Stimulated activated CD4-positive, alpha-beta T cell treated with anti-CD3 and anti-CD28 coated beads, TNF-alpha, amount 100 ng/mL, for 48 hours (primary cell): Measurements from ENCODE around the gene NFKB1.

Experiments
- DNase-seq, 3 donors: peaks; one replicate each; pipeline ENCODE4 v3.0.0-alpha.2; 2020; ENCODE audit warnings: low read depth in 3 of 3

The NFKB1 gene

DNA sequence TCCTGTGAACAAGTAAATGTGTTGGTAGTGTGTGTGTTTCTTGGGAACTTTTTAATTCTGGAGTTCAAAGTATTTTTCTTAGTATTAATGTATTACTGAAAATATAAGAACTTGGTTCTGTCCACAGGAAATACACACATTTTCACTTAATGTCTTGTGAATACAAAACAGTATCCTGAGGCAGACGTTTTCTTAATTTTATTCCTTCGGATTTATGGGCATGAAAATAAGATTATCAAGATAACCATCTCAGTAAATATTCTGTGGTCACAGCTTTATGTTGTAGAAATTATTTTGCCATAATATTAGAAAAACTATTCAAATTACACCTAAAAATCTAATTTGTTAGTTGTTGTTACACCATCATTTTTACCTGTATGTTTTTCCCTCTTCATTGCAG lies 29.8 kb downstream of the NFKB1 start:
- DNase-seq, result no peak

DNA sequence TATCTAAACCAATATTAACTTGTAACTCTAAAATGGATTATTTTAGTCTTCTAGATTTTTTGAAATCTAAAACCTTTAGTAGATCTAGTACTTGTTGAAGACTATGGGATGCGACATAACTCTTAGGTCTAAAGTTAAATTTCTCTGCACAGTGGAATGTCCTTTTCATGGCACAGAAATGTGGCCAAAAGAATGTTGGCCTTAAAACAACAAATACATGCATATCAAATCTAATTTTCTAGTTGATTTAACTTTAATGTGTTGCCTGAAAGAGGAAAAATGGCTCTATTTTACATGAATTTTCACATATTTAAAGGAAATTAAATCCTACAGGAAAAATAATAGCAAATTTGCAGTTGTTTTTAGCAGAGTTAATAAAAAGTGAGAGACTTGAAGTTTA lies 30.3 kb downstream of the NFKB1 start:
- DNase-seq, result no peak

DNA sequence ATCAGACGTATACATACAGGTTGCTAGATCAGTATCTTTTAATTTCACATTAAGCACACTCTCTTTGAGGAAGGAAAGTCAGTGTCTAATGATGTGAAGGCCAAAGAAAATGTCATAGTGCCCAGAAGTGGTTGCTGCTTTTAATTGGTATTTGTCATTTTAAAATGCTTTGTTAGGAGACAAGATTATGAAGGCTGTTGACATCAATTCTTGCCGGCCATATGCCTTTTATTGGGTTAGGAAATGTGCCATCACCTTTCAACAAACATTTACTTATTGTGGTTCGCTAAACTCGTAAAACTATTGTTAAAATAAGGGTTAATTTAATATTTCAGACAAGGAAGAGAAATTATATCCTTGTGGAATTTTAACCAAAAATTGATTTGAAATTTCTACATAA lies 32.2 kb downstream of the NFKB1 start:
- no peak for DNase-seq

DNA sequence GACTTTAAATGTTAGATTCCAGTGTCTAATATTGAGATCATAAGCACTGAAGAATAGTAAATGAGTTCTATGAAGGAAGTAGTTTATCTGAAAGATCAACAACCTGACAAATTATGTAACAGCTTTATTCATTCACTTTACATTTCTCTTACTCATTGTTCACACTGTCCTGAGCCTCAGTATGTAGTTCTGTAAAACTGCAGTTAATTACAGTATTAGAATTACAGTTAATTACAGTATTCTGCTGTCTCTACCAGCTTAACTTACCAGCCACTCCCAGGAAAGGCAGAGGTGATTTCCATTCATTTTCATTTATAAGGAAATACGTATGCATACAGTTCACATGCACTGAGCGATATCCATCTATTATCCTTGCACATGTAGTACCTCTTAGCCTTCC lies 32.7 kb downstream of the NFKB1 start:
- no peak for DNase-seq

DNA sequence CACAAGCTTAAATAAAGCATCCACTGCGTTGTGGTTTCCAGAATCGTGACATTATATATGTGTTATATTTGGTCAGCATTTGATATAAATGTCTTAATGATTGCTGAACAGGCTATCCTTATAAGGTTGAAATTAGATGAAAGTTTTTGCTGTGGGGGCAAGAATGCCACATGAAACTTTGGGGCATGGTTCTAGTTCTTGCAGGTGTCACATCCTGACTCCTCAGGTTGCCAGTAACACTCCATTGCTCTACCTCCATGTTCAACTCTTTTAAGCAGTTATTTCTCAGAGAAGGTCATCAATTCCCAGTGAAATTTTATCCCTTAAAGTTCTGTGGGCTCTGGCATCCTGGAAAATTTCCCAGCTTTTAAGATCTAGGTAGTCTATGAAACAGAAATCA lies 33.7 kb downstream of the NFKB1 start:
- DNase-seq, result no peak

DNA sequence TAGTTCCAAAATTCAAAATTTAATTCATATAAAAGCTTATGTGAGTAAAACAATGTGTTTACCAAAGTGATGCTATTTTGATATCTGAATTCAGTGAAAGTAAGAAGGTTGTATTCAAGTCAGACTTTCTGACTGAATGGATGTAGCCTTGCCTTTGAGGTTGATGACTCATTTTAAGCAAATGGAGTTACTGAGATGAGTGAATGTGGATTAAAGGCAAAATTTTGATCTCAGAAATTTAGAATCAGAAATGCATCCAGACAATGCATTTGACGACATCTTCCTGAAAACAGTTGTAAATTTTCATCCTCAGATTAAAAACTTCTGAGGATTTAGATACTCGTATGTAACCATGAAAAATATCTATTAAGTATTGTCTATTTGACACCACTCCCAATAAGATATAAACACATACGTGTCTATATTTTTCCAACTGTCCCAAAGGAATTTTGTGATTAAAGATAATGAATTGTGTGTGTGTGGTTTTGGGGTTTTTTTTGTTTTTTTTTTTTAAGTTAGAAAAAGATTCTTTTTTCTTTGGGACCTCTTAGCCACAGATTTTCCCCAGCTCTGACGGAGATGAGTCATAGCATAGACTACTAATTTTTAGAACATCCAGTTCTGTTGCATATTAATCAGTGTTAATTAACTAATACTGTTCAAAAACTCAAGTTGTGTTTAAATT lies 34.4 kb downstream of the NFKB1 start:
- no peak for DNase-seq

DNA sequence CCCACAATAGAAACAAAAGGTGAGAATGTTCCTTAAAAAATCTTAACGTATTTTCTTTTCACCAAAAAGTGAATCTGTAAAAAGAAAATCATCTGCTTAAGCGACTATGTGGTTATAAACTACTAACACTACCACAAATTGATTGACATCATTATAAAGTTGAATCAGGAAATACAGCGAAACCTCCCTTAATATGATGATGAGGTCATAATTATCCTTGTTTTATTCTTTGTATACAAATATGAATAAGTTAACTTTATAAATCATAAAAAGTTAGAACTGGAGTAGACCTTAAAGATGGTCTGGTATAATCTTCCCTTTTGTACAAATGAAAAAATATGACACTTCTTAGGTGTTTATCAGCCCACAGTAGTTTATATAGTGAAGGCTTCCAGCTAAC lies 35.6 kb downstream of the NFKB1 start:
- DNase-seq, result no peak

DNA sequence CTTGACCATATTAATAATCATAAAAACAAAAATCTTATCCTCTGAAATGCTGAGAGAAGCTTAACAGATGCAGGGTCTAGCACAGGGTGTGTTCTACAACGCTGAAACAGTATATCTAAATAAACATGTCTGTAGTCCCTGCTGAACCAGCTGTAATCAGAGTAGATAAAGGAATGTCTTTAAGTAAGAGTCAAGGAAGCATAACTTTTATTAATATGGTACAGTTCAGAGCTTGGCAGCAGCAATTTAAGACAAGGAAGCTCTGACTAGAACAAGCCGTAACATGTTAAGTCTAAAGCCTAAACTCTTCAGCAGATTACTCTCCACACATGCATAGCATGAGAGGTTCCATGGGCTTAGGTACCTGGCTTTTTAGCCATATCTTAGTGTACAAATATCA lies 36.1 kb downstream of the NFKB1 start:
- no peak for DNase-seq

DNA sequence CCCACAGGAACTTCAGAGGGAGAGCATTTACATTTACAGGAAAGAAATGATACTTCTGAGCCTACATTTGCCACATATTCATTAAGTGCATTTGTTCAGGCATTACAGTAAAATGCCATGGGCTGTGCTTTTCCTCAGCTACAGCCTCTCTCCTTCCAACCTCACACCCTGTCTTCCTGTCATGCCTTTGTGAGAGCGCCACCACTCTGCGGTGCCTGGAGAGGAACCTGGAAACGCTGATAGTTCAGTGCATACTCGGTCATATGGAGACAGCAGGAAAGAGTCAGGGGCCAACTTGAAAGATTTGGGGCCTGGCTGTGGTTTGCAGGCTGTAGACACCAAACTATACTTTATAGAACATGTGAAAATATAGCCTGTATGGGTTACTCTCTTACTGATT lies 40.5 kb downstream of the NFKB1 start:
- DNase-seq, result no peak

DNA sequence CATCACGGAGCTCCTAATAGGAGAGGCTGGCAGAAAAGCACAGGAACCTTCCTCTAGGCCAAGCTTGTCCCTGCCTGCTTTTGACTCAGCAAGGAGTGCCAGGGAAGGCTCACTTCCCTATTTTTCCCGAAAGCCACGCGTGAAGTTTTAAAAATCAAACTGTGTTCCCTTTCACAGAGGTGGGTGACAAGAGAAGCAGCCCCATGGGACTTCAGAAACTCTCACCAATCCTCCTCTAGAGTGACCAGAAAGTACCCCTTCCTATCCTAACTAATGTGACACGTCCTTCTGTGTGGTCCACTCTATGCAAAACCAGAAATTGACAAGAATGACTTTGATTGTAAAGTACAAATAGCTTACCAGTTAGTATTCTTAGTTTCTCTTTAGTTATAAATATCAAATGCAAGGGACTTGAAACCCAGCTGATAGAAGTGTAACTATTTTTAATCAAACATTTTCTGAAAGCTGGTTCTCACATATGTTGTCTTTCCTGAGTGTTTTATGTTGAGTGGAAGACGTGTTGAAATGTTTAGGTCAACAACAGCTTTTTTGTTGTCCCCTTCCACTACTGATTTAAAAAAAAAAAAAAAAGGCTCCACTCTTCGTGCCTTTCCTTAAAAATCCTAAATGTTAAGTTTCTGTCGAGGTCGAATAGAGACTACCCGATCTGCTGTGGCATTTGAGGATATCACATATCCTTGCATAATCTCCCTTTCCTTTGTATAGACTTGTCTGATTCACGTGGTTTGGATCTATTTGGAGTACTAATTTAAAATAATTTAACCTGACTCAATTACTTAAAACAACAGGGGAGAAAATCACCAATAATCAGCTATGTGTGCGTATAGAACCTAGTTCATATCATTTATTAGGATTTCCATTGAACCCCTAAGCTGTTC lies 42.1 kb downstream of the NFKB1 start:
- no peak for DNase-seq

DNA sequence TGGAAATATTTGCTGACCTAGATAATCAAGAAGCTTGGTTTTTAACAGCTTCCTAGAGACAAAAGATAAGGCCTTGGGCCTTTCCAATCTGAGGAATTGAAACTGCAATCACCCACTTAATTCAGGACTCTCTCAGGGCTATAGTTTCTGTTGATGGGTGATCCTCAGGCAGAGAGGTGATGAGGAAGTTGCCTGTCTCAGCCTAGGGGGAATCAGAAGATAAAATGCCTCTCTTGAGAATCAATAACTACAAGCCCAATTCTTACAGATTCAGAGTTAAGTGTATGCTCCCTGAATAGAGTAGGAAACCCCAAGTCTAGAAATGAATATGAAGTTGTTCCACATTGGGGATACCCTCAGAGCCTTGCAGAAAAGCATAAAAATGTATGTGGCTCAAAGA lies 45.5 kb downstream of the NFKB1 start:
- no peak for DNase-seq

DNA sequence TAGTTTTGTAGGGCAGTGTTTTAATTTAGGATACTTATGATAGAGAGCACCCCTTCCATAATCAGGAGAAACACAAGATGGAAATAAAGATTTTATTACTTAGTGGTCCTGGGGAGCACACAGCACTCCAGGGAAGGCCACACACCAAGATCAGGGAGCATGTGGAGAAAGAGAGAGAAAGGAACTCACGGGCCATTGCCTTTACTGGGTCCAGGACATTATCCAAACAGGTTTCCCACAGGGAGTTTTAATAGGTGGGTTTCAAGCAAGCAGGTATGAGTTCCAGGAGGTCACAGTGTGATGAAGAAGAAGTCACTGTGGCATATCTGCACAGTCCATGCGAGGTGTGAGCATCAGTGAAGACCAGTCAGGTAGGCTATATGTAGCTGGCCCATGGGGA lies 46.8 kb downstream of the NFKB1 start:
- no peak for DNase-seq

DNA sequence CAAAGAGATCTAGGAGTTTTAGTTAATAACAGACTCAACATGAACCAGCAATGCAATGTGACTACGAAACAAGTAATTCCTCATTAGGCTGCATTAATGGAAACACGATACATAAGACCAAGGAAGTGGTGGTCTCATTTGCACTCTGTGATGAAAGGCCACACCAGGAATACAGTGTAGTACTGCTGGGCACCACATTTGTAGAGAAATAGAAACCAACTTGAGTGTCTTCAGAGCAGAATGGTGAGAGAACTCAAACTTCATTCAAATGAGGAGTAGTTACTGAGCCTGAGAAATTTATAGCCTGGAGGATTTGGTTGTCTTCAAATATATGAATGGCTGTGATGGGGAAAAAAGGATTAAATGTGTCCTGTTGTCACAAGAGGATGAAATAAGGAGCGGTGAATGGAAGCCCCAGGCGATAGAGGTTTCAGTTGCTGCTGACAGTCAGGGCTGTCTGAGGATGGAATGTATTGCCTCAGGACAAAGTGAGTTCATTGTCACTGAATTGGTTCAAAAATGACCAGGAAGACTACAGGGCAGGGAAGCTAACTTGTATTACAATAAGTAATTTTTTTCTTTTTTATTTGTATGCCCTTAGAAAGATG lies 50.9 kb downstream of the NFKB1 start:
- DNase-seq, result no peak

DNA sequence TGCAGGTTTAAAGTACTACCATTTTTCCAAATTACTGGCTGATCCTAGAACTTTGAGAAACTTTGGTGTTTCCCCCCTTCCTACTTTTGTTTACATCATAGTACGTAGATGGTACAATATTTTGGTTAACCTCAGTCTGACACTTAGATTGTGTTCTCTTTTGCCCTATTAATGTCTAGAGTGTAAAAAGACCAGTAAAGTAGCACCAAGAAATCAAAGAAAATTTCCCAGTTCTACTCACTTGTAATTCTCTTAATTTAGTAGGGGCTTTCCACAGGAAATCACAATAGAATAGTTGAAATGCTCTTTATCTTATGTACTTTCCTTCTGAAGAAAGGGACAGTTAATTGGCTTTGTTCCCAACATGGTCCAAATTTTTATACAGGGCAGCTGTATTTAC lies 51.6 kb downstream of the NFKB1 start:
- no peak for DNase-seq

DNA sequence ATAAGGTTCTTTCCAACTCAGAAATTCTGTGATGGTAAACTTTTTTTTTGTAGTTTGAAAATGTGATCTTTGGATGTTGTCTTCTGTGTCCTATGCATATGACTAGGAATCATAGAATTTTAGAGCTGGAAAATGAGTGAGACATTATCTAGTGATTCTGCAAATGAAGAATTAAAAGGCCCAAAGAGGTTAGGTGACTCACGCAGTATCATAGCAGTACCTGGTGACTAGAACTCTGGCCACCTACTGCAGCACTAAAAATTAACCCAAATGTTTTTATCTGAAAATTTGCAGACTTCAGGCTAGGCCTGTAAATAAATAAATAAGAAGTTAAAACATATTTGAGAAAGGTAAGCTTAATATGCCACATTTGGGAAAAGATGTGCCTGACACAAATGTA lies 52.8 kb downstream of the NFKB1 start:
- DNase-seq, result no peak

DNA sequence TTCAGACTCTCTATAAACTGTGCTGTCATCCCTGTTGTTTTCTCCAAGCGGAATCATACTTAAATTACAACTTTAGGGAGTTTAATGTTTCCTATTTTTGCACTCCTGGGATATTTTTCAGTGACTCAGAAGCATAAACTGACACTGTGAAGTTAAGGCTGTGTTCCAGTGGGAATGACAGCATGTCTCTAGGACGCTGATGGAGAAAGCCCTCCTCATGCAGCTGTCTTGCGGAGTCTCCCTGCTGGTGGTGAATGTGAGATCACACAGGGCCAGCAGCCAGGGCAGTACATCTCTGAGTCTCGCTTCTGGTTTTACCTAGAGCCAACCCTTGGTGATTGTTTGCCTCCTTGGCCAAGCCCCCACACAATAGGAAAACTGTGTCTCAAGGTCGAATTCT lies 53.3 kb downstream of the NFKB1 start:
- DNase-seq, result no peak

DNA sequence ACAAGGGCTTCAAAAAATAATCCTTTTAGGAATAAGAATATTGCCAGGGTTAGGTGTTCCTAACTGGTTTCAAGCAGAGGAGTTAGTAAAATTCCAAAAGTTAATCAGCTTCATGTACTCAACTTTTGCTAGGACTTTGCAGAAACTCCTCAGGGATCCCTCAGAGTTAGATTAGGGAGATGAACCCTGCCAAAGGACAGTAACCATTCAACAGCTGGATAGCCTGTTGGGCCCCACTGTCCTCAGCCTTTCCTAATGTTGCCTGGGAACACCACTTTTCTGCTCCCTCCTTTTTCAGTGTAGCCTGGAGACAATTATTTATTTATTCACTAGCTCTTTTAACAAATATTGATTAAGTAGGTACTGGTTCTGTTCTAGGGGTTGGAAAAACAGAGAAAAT lies 53.8 kb downstream of the NFKB1 start:
- no peak for DNase-seq

DNA sequence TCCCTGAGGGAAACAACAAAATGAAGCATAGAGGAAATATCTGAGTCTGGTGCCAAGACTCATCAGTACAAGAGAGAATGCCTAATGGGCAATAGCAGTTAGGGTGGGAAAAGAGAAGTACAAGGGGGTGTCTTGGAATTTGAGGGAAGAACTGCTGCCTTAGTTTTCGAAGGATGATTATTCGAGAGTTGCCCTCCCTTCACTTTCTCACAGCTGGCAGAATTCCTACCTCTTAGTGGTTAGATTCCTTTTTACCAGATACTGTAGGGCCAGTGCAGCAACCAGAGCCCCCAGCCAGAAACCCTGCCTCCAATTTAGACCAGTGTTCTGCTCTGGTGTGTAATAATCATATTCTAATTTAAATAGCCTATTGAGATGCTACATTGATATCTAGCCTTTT lies 56.5 kb downstream of the NFKB1 start:
- DNase-seq, result no peak

DNA sequence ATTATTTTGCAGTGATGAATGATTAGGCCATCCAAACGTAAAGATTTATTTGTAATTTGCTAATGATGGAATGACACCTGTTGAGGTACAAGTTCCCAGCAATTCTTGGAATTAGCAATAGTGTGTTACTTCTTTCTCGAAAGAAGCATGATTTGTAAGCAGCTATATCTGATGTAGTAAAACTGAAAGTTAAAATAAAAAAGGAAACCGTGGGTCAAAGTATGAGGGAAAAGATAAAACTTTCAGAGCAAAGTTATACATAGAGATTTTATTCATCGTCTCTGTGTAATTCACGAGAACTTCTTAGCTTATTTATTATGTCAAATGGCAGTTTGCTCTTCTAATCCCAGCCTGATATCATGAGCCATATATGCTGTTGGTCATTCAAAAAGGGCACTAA lies 59.0 kb downstream of the NFKB1 start:
- no peak for DNase-seq

DNA sequence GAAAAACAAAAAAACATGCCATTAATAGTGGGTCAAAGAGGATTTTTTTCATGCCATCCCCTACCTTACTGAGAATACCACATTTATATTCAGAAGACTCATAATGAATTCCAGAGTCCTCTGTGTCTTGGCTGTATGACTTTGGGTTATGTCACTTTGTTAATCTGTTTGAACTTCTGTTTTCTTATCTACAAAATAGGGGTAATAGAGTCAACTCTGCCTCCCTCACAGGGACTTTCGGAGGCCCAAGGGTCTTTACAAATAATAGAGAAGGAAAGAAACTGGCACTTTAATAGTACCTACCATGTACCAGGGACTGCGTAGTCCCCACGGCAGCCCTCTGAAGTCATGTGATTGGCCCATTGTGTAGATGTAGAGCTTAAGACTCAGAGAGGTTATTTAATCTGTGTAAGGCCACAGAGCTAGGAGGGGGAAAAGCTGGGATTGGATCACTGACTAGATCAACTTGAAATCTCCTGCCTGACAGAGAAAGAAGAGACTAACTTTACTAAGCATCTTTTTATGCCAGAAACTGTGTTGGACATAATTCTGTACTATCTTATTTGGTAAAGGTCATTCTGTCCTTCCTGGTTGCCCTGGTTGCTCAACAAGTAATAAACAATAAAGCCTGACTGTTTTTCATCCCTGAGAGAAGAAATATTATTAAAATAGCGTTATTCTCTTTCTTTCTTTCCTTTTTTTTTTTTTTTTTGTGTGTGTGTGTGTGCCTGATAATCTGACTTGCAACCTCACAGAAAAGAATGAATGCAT lies 59.6 kb downstream of the NFKB1 start:
- DNase-seq, result no peak

DNA sequence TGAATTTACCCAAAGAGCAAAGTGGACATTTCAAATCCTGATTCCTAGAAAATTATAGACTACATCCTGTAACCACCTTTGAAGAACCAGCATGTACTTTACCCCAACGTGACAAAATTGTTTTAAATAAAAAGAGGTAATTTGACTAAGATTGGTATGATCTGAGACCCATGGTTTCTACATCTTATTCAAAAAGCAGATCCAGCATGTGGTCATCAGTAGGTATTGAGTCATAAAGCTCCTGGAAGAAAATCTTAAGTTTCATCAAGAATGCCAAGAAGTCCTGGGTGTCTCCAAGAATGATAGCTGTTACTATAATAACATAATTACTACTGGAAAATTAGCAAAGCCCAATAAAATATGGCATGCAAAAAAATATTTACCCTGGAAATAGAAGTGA lies 61.8 kb downstream of the NFKB1 start:
- no peak for DNase-seq

DNA sequence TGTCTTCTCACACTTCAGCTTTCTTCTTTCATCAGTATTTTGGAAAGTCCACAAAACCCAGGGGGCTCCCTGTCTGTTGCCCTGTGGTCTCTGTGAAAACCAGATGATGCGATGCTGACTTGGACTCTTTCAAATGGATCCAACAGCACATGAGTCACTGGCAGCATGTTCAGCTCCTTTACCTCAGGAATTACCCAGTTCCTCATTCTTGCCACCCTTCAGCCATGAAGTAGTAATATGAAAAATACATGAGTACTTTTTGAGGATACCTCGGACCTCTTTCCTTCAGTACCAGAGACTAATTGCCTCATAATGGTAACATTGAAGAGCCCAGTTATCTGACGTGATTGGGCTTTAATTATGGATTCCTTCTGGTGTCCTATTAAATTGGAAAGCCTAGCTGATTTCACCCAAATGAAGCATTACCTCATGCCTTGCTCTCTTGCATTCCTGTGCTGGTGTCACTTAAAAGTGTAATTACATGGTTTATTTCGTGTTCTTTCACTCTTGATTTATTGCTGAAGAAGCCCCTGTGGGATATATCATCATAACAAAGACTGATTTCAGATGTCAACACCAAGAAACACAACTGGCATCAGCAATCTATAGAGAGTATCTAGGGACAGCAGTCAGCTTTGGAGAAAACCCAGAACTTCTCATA lies 63.4 kb downstream of the NFKB1 start:
- DNase-seq, result peak in 1 of 3 donors; percentile 16
